Muscle layer of colon (tissue), 2 donors: ENCODE data around the gene AAR2.

Experiments
- H3K27ac ChIP-seq: one replicate; pipeline ENCODE4 v1.7.0; 2013; ENCODE audit warnings: low read depth, mild to moderate bottlenecking, low read length, moderate library complexity
- H3K27me3 ChIP-seq, 2 donors: one replicate each; pipeline ENCODE4 v1.7.0; 2013; ENCODE audit warnings: low read length in 2 of 2, mild to moderate bottlenecking in 2 of 2; ENCODE audit not compliant: insufficient read depth in 2 of 2, control insufficient read depth in 1 of 2
- H3K36me3 ChIP-seq: one replicate; pipeline ENCODE4 v1.7.0; 2013; ENCODE audit warnings: mild to moderate bottlenecking, low read length; ENCODE audit not compliant: insufficient read depth
- H3K4me1 ChIP-seq: one replicate; pipeline ENCODE4 v1.7.0; 2013; ENCODE audit warnings: mild to moderate bottlenecking, low read length; ENCODE audit not compliant: insufficient read depth
- H3K4me3 ChIP-seq, 2 donors: one replicate each; pipeline ENCODE4 v1.7.0; 2013; ENCODE audit warnings: low read length in 2 of 2, low read depth in 1 of 2, mild to moderate bottlenecking in 1 of 2, moderate library complexity in 1 of 2
- H3K9ac ChIP-seq: one replicate; pipeline ENCODE4 v1.7.0; 2013; ENCODE audit warnings: low read length
- H3K9me3 ChIP-seq: one replicate; pipeline ENCODE4 v1.7.0; 2013; ENCODE audit warnings: mild to moderate bottlenecking, low read length
- donor health status: abdominal sarcoma.
- donor health status: Adenocarcinoma of cecum.

AAR2 gene

GRCh38 chr20:36262440-36262839 lies 26.2 kb downstream of the AAR2 start:
- no peaks in the 10 kb centered on the region for H3K36me3 ChIP-seq
- no peaks in the 10 kb centered on the region for H3K9me3 ChIP-seq
- H3K4me1 ChIP-seq = no peaks in the 10 kb centered on the region
- H3K4me3 ChIP-seq = no peak overlapping the region
- peaks cover 0 to 2% of the 10 kb centered on the region in 2 donors for H3K27me3 ChIP-seq
- H3K27ac ChIP-seq = no peak overlapping the region
- H3K9ac ChIP-seq = no peak overlapping the region

GRCh38 chr20:36264426-36265246 lies 28.4 kb downstream of the AAR2 start:
- no peaks in the 10 kb centered on the region for H3K36me3 ChIP-seq
- H3K9me3 ChIP-seq = no peaks in the 10 kb centered on the region
- H3K4me1 ChIP-seq = no peaks in the 10 kb centered on the region
- no peak overlapping the region for H3K9ac ChIP-seq
- peaks cover 0 to 4% of the 10 kb centered on the region in 2 donors for H3K27me3 ChIP-seq
- no peak overlapping the region for H3K4me3 ChIP-seq
- H3K27ac ChIP-seq = no peak overlapping the region

- H3K36me3 ChIP-seq = no peaks in the 10 kb centered on the region
- H3K27me3 ChIP-seq = peaks cover 0 to 4% of the 10 kb centered on the region in 2 donors
Measured at GRCh38 chr20:36266189-36266588, 29.9 kb downstream of the AAR2 start.

GRCh38 chr20:36267605-36268381 lies 31.5 kb downstream of the AAR2 start:
- Histone ChIP-seq H3K9ac (no peak overlapping the region), H3K27me3 (peaks cover 0 to 4% of the 10 kb centered on the region in 2 donors), H3K27ac (no peak overlapping the region)

More at GRCh38 chr20:36266189-36266588, 29.9 kb downstream of the AAR2 start:
- H3K9ac ChIP-seq = no peak overlapping the region
- H3K27ac ChIP-seq = no peak overlapping the region
- no peaks in the 10 kb centered on the region for H3K9me3 ChIP-seq
- no peaks in the 10 kb centered on the region for H3K4me1 ChIP-seq
- H3K4me3 ChIP-seq = no peak overlapping the region

GRCh38 chr20:36268440-36269342 lies 32.4 kb downstream of the AAR2 start:
- Histone ChIP-seq H3K27ac (no peak overlapping the region), H3K4me1 (no peaks in the 10 kb centered on the region), H3K27me3 (peaks cover 0 to 5% of the 10 kb centered on the region in 2 donors)

More at GRCh38 chr20:36267605-36268381, 31.5 kb downstream of the AAR2 start:
- H3K9me3 ChIP-seq = no peaks in the 10 kb centered on the region
- no peaks in the 10 kb centered on the region for H3K36me3 ChIP-seq
- no peaks in the 10 kb centered on the region for H3K4me1 ChIP-seq
- no peak overlapping the region for H3K4me3 ChIP-seq

GRCh38 chr20:36269507-36269906 lies 33.2 kb downstream of the AAR2 start:
- H3K27ac ChIP-seq = no peak overlapping the region
- H3K4me3 ChIP-seq = no peak overlapping the region
- H3K27me3 ChIP-seq = peaks cover 2 to 13% of the 10 kb centered on the region in 2 donors
- H3K9ac ChIP-seq = no peak overlapping the region
- no peaks in the 10 kb centered on the region for H3K9me3 ChIP-seq
- no peaks in the 10 kb centered on the region for H3K36me3 ChIP-seq
- no peaks in the 10 kb centered on the region for H3K4me1 ChIP-seq

More at GRCh38 chr20:36268440-36269342, 32.4 kb downstream of the AAR2 start:
- Histone ChIP-seq H3K9ac (no peak overlapping the region), H3K9me3 (no peaks in the 10 kb centered on the region), H3K36me3 (no peaks in the 10 kb centered on the region), H3K4me3 (no peak overlapping the region)

GRCh38 chr20:36270744-36271638 lies 34.7 kb downstream of the AAR2 start:
- Histone ChIP-seq H3K4me1 (no peaks in the 10 kb centered on the region), H3K4me3 (no peak overlapping the region), H3K9me3 (no peaks in the 10 kb centered on the region), H3K9ac (no peak overlapping the region), H3K27me3 (peaks cover 7 to 21% of the 10 kb centered on the region in 2 donors), H3K27ac (no peak overlapping the region), H3K36me3 (no peaks in the 10 kb centered on the region)

GRCh38 chr20:36271639-36272546 lies 35.6 kb downstream of the AAR2 start:
- no peak overlapping the region for H3K27ac ChIP-seq
- H3K4me3 ChIP-seq = no peak overlapping the region
- no peak overlapping the region for H3K9ac ChIP-seq
- H3K4me1 ChIP-seq = no peaks in the 10 kb centered on the region
- H3K9me3 ChIP-seq = no peaks in the 10 kb centered on the region
- no peaks in the 10 kb centered on the region for H3K36me3 ChIP-seq
- H3K27me3 ChIP-seq = peaks cover 7 to 21% of the 10 kb centered on the region in 2 donors

GRCh38 chr20:36272547-36273220 lies 36.4 kb downstream of the AAR2 start:
- no peaks in the 10 kb centered on the region for H3K4me1 ChIP-seq
- H3K9me3 ChIP-seq = no peaks in the 10 kb centered on the region
- peaks cover 7 to 17% of the 10 kb centered on the region in 2 donors for H3K27me3 ChIP-seq
- H3K9ac ChIP-seq = no peak overlapping the region
- no peak overlapping the region for H3K4me3 ChIP-seq
- no peaks in the 10 kb centered on the region for H3K36me3 ChIP-seq
- H3K27ac ChIP-seq = no peak overlapping the region
